NCI-H1417 treated with DMSO at 0.1 percent for 48 hours (cell line): ENCODE measurements around the gene XNDC1N.
"Not testable (repeated sequence)": the region's sequence is repeated elsewhere in the genome, so short reads cannot be mapped to it uniquely, and the experiment has no call there.

Source experiments
- DNase-seq: peaks from one replicate; lab custom pipeline; 2025; lab: John Stamatoyannopoulos, UW

XNDC1N gene

GRCh38 chr11:71933141-71933933, 4.9 kb upstream of the XNDC1N start:
- no peak for DNase-seq

- no peak for DNase-seq
These were observed 2.8 kb upstream of the XNDC1N start for GRCh38 chr11:71931245-71931602.

GRCh38 chr11:71930556-71931244, 2.3 kb upstream of the XNDC1N start:
- no peak for DNase-seq

- no peak for DNase-seq
These were observed 1.1 kb upstream of the XNDC1N start for GRCh38 chr11:71929491-71929890.

GRCh38 chr11:71928737-71929443, 496 bp upstream of the XNDC1N start, which contains the start of gene RNF121:
Gene RNF121, plus strand, starts transcription at chr11:71929046. Its CDS starts 16 bp downstream, at chr11:71929062.
- peak; percentile 95 for DNase-seq

GRCh38 chr11:71917646-71918140, 10.7 kb downstream of the XNDC1N start:
- DNase-seq: no peak

- no peak for DNase-seq
These were observed 13.7 kb downstream of the XNDC1N start for GRCh38 chr11:71914617-71915189.

- DNase-seq: no peak
These were observed 14.5 kb downstream of the XNDC1N start for GRCh38 chr11:71913756-71914526.

GRCh38 chr11:71911986-71912340, 16.4 kb downstream of the XNDC1N start:
- DNase-seq: not testable (repeated sequence)

GRCh38 chr11:71911321-71911985, 16.9 kb downstream of the XNDC1N start:
- not testable (repeated sequence) for DNase-seq

- DNase-seq: not testable (repeated sequence)
These were observed 17.6 kb downstream of the XNDC1N start for GRCh38 chr11:71910775-71911174.

GRCh38 chr11:71908218-71908617, 20.2 kb downstream of the XNDC1N start:
- DNase-seq: no peak

- DNase-seq: not testable (repeated sequence)
These were observed 27.3 kb downstream of the XNDC1N start for GRCh38 chr11:71901137-71901536.

GRCh38 chr11:71895961-71896360, 32.4 kb downstream of the XNDC1N start:
- no peak for DNase-seq

- DNase-seq: not testable (repeated sequence)
These were observed 39.1 kb downstream of the XNDC1N start for GRCh38 chr11:71889181-71889872.

- DNase-seq: not testable (repeated sequence)
These were observed 39.9 kb downstream of the XNDC1N start for GRCh38 chr11:71888335-71889010.

- not testable (repeated sequence) for DNase-seq
These were observed 42.6 kb downstream of the XNDC1N start for GRCh38 chr11:71885806-71886205.
